Activated T-cell treated with anti-CD3 and anti-CD28 coated beads, Interleukin-2, amount 50 U/mL, for 48 hours (primary cell): ENCODE measurements around the gene MAGOHB.
A peak's percentile ranks its signal among the peaks of the same experiment; 100 is the strongest.
"Not testable (repeated sequence)": the region's sequence is repeated elsewhere in the genome, so short reads cannot be mapped to it uniquely, and the experiment has no call there.

Experiments used
- DNase-seq, 2 experiments: peaks; one replicate each; pipeline ENCODE4 v3.0.0-alpha.2; 2020

MAGOHB gene

GRCh38 chr12:10613349-10614055 is at the start of gene MAGOHB:
TSS of gene MAGOHB (minus strand) at chr12:10613609. CDS start at chr12:10613532, 77 bp downstream.
- peak; percentile 99 to 100 for DNase-seq

DNA sequence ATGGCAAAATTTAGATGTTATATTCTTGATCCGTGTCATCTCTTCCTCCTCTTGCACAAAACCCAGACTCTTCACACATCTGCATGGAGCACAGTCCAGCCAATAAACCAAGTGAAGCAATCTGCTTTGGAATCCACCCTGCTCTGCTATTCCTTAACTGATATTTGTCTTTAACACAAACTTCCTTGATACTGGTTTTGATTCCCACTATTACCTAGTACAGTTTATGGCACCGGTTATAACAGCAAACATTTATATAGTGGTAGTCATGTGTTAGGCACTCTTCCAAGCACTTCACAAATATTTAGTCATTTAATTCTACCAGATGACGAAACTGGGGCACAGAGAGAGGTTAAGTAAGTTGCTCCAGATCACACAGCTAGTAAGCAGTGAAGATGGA is 47.9 kb upstream of the MAGOHB start:
- no peak for DNase-seq

DNA sequence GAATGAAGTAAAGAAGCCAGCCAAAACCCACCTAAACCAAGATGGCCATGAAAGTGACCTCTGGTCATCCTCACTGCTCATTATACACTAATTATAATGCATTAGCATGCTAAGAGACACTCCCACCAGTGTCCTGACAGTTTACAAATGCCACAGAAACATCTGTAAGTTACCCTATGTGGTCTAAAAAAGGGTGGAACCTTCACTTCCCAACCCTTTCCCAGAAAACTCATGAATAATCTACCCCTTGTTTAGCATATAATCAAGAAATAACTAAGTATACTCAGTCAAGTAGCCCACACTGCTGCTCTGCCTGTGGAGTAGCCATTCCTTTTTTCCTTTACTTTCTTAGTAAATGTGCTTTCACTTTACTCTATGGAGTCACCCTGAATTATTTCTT is 40.6 kb upstream of the MAGOHB start:
- no peak for DNase-seq

DNA sequence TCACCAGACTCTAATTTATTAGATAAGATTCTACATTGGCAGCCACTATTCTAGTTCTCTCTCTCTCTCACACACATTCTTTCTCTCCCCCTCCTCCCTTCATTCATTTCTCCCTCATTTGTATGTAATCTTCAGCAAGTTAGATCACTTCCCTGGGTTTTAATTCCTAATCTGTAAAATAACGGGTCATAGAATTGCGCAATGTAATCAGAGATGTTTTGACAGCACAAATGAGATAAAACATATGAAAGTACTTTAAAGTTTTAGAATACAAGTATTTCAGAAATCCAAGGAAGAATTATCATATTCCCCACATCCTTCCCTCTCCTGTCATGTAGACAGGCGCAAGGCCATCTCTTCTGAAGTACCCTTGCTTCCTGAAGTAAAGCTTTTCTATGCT is 38.8 kb upstream of the MAGOHB start:
- DNase-seq: no peak

DNA sequence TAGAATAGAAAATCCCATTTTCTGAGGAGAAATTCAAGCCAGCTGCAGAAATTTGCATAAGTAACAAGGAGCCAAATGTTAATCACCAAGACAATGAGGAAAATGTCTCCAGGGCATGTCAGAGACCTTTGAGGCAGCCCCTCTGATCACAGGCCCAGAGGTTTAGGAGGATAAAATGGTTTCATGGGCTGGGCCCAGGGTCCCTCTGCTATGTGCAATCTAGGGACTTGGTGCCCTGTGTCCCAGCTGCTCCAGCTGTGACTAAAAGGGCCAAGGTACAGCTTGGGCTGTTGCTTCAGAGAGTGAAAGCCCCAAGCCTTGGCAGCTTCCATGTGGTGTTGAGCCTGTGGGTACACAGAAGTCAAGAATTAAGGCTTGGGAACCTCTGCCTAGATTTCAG is 33.2 kb upstream of the MAGOHB start:
- not testable (repeated sequence) for DNase-seq

GRCh38 chr12:10645910-10646309 is 32.5 kb upstream of the MAGOHB start:
- DNase-seq: no peak

DNA sequence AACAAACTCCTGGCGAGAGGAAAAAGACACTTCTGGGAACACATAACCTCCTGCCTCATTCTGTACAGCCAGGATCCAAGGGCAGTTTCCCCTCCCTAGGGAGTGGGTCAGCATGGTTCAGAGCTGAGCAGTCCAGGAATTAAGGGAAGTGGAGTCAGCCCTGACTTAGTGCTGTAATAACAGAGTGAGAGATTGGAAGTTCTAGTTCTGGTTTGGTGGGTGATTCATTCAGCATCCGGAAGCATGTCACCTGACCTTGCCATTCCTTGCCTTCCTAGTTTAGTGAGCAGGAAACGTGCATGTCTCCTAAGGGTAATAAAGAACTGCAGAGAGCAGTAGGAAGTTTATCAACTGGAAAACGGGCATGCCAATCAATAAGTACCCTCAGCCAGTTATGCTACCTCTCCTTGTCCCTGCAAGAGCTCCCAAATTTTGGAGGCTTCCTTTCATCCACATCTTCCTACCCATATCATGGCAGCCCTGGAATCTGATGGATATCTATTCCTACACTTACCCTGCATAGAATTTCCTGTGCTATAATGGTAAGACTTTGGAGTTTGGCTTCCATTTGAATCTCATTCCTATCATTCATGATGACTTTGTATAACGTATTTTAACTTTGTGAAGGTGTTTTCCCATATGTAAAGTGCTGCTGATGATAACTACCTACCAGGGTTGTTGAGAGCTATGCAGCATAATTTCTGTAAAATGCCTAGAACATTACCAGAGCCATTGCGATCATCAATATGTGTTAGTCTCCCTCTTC is 28.5 kb upstream of the MAGOHB start:
- DNase-seq: no peak

GRCh38 chr12:10638728-10639127 is 25.3 kb upstream of the MAGOHB start:
- no peak for DNase-seq

- no peak for DNase-seq
Observed at GRCh38 chr12:10636611-10637010, 23.2 kb upstream of the MAGOHB start.

GRCh38 chr12:10636124-10636523 is 22.7 kb upstream of the MAGOHB start:
- DNase-seq: no peak

DNA sequence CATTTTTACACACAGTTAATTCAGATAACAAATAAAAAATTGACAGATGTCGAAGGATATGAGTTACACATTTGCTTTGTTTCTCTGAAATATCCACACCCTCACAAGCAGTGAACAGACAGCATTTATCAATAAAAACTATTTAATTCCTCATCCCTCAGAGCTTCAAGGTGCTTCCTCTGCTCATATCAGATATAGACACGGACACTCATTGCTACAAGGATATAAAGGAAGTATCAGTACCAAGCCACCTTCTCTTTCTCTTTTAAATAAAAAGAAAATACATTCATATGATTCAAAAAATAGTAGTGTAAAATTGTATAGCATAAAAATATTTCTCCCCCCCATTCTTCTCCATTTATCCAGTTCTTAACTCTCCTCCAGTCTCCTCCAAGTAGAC is 21.9 kb upstream of the MAGOHB start:
- DNase-seq: no peak

GRCh38 chr12:10634427-10634826 is 21.0 kb upstream of the MAGOHB start:
- DNase-seq: no peak

DNA sequence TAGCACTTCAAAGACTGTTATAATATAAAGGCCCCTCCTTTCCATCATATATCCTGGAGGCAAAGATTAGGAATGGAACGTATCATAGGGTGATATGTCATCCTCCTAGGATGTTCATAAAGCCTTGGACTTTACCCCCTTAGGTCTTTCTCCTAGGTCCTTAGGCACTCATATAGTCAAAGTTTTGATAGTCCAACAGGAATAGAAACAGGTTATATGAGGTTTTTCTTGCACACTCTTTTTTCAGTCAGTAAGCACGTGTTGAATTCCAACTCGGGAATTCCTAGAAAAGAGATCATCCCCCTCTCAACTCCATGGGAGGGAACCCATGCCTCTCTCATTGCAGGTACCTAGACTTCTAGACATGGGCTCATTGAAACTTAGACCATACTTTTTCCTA is 20.1 kb upstream of the MAGOHB start:
- DNase-seq: no peak

DNA sequence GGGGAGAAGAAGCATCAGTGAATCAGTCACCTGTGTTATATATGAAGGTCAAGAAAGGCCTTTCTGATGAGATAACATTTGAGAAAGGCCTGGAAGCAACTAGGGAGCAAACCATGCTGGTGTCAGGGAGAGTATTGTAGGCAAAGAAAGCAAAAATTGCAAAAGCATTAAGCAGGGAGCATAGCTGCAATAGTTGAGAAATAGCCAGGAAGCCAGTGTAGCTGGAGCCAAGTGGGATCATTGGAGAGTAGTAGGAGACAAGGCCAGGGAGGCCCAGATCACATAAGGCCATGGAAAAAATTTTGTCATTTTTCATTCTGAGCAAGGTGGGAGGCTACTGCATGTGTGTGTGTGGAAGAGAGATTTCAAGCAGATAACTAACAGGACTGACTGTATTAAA is 18.8 kb upstream of the MAGOHB start:
- DNase-seq: no peak

- DNase-seq: no peak
Observed at GRCh38 chr12:10624605-10625004, 11.2 kb upstream of the MAGOHB start.

DNA sequence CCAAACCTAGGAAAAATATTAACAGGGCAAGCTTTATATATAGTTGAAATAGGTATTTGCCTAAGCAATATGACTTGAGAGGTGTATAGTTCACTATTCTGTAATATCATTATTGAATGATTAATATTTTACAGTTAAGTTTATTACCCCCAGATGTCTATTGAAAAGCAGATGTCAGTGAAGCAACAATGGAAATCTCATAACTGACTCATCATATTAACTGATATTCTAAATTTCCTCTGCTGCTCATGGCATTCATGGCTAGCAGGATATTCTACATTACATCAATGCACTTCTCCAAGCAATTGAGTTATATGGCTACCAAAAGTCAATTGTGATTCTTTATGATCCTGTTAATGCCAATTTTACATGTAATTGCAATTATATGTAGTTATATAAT is 9.7 kb upstream of the MAGOHB start:
- no peak for DNase-seq

- DNase-seq: no peak
Observed at GRCh38 chr12:10621278-10621677, 7.9 kb upstream of the MAGOHB start.

- no peak for DNase-seq
Observed at GRCh38 chr12:10620078-10620779, 6.8 kb upstream of the MAGOHB start.

DNA sequence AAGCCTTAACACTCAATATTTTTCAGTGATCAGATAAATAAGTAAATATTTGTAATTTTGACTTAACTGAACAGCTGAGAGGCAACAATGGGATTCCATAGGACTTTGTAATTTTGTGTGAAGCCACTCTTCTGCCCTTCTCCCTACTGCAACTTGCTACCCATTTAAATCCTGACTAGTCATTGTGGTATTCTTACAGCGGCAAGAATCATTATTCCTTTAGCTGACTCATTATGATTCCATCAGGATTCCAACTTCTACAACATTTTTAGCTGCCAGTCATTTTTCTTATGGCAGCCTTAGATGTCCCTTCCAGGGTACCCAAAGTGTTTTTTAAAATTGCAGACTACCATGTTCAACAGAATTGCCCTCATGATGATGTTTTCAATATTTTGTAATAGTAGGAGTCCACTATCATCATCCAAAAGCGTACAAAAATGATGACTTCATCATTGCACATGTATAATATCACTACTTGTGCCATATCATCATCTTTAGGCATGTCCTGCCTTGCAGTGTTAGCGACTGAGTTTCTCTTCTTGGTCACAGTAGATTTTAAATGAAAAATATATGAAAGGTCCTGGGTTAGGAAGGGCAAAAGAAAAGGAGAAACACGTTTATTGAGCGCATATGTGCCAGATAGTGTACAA is 5.1 kb upstream of the MAGOHB start:
- DNase-seq: no peak

GRCh38 chr12:10617863-10618262 is 4.5 kb upstream of the MAGOHB start:
- no peak for DNase-seq

GRCh38 chr12:10615532-10615931 is 2.1 kb upstream of the MAGOHB start:
- no peak for DNase-seq

- no peak for DNase-seq
Observed at GRCh38 chr12:10614056-10614370, 604 bp upstream of the MAGOHB start.

- DNase-seq: peak in 1 of 2 experiments; percentile 26
Observed at GRCh38 chr12:10612984-10613348, 443 bp downstream of the MAGOHB start.

- no peak for DNase-seq
Observed at GRCh38 chr12:10612110-10612509, 1.3 kb downstream of the MAGOHB start.
